ENCODE results near the gene TRPM1. TPM values are rescaled to one million over a fixed set of nuclear protein-coding genes. Genes with fewer than 3 reads are reported as not detected.

Gene TRPM1
- total RNA-seq, 2 experiments from 2014 or later, result not detected

DNA sequence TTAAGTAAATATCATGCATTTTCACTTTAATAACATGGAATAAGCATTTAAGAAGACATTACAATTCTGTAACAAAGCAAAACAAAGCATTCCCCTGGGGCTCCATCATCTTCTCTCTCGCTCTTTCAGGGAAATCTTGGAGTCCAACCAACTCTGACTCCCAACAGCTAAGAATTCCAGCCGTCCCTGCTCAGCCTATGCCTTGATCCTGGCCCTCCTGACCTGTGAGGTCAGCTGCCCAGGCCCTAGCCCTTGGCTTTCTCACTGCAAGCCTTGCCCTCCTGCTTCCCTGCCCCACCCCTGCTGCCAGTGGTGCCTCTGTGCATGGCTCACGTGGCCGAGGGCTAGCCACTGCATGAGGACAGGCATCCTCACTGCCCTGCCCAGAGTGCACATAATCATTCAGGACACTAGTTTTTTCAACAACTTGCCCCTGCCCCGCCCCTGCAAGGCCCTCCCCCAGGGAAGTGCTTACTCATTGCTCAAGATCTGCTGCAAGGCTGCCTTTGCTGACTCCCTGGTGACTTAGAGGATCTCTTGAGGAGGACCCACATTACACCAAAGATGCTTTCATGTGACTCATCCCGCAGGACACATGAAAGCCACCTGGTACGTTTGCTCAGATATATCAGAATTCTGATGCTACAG, 147.7 kb downstream of the TRPM1 start:
- TF ChIP-seq, protein P1, sequence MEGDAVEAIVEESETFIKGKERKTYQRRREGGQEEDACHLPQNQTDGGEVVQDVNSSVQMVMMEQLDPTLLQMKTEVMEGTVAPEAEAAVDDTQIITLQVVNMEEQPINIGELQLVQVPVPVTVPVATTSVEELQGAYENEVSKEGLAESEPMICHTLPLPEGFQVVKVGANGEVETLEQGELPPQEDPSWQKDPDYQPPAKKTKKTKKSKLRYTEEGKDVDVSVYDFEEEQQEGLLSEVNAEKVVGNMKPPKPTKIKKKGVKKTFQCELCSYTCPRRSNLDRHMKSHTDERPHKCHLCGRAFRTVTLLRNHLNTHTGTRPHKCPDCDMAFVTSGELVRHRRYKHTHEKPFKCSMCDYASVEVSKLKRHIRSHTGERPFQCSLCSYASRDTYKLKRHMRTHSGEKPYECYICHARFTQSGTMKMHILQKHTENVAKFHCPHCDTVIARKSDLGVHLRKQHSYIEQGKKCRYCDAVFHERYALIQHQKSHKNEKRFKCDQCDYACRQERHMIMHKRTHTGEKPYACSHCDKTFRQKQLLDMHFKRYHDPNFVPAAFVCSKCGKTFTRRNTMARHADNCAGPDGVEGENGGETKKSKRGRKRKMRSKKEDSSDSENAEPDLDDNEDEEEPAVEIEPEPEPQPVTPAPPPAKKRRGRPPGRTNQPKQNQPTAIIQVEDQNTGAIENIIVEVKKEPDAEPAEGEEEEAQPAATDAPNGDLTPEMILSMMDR (conservative IDR thresholded peaks at IDR 0.05; ENCODE audit: low read length), result no peak
- TF ChIP-seq EZH2phosphoT487 (IDR thresholded peaks at IDR 0.05; ENCODE audit: borderline replicate concordance, low read depth, low read length), result no peak
- DNase-seq (ENCODE audit: low spot score), result no peak
- Histone ChIP-seq H3K36me3 (ENCODE audit: insufficient read depth, low read length) (peaks cover 64% of the 10 kb centered on the region), H2AFZ (ENCODE audit: low read length) (no peak overlapping the region), H3K4me2 (ENCODE audit: low read length) (no peak overlapping the region), H3K27ac (ENCODE audit: low read depth, low read length, poor library complexity, severe bottlenecking) (no peak overlapping the region), H3K4me1 (ENCODE audit: insufficient read depth, low read length, poor library complexity, severe bottlenecking) (no peaks in the 10 kb centered on the region), H3K79me2 (ENCODE audit: insufficient read depth, low read depth, low read length) (no peaks in the 10 kb centered on the region), H3K4me3 (ENCODE audit: low read depth, low read length, poor library complexity, severe bottlenecking) (no peak overlapping the region), H4K20me1 (ENCODE audit: insufficient read depth, low read length) (no peaks in the 10 kb centered on the region), H3K9me3 (ENCODE audit: low read length) (no peaks in the 10 kb centered on the region), H3K9me2 (ENCODE audit: insufficient read depth, low read length) (no peaks in the 10 kb centered on the region)
- BruUV-seq (replicated peaks), result no TSS peak
- intact Hi-C loops (cut with micrococcal nuclease; ENCODE audit: unreplicated experiment), result no loop called here
- POLR2A ChIA-PET, result interaction anchor here (0.5 to 1.9 kb wide), 3 partner anchors 14 to 23 kb away, joined by 3 to 6 read pairs (median 3); no protein-coding TSS in a partner anchor
- CTCF ChIA-PET (ENCODE audit: unreplicated experiment), result no interaction called here

DNA sequence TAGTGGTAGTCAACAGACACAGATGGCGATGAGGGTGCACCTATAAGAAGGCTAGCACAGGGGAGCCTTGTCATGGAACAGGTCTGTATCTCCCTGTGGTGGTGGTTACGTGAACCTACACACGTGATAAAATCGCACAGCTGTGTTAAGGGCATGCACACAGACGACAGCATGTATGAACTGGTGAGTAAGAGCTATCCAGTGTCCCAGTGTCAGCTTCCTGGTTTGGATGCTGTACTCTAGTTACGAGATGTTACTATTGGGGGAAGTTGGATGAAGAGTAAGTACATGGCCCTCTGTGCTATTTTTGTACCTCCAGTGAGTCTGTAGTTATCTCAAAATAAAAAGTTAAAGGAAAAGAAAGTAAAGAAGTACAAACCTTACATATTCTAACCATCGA, 148.3 kb downstream of the TRPM1 start:
- Histone ChIP-seq H3K36me3 (ENCODE audit: insufficient read depth, low read length) (peaks cover 61% of the 10 kb centered on the region), H3K79me2 (ENCODE audit: insufficient read depth, low read depth, low read length) (no peaks in the 10 kb centered on the region), H4K20me1 (ENCODE audit: insufficient read depth, low read length) (no peaks in the 10 kb centered on the region), H3K9me3 (ENCODE audit: low read length) (no peaks in the 10 kb centered on the region), H2AFZ (ENCODE audit: low read length) (no peak overlapping the region), H3K4me2 (ENCODE audit: low read length) (no peak overlapping the region), H3K27ac (ENCODE audit: low read depth, low read length, poor library complexity, severe bottlenecking) (no peak overlapping the region), H3K4me3 (ENCODE audit: low read depth, low read length, poor library complexity, severe bottlenecking) (no peak overlapping the region), H3K4me1 (ENCODE audit: insufficient read depth, low read length, poor library complexity, severe bottlenecking) (no peaks in the 10 kb centered on the region), H3K9me2 (ENCODE audit: insufficient read depth, low read length) (no peaks in the 10 kb centered on the region)
- ChIA-PET CTCF (ENCODE audit: unreplicated experiment) (no interaction called here), POLR2A (interaction anchor here (0.5 to 1.9 kb wide), 2 partner anchors 15 to 24 kb away, joined by 3 to 6 read pairs; no protein-coding TSS in a partner anchor)
- TF ChIP-seq, protein P1 (conservative IDR thresholded peaks at IDR 0.05; ENCODE audit: low read length), result no peak
- TF ChIP-seq EZH2phosphoT487 (IDR thresholded peaks at IDR 0.05; ENCODE audit: borderline replicate concordance, low read depth, low read length), result no peak
- BruUV-seq (replicated peaks), result no TSS peak
- intact Hi-C loops (cut with micrococcal nuclease; ENCODE audit: unreplicated experiment), result no loop called here
- no peak for DNase-seq (ENCODE audit: low spot score)

Small RNA genes within 50 kb of the gene (microRNA-seq; reads per million reads assigned to microRNA genes)
- gene MIR211 (ENCODE audit: borderline replicate concordance), result not detected

Small RNA genes within 50 kb of the gene (small RNA-seq; reads per million reads assigned to genes)
- gene MIR211, result not detected
- not detected for gene RNU6-466P

Other genes starting within 250 kb of the TRPM1 start
- 15.4 and 16.4 TPM in 2 replicates for gene FAN1, start 197.8 kb downstream of the TRPM1 start, total RNA-seq (2014; rRNA removed; shearing (Covaris generic))
- gene FAN1, start 197.8 kb downstream of the TRPM1 start, total RNA-seq (2022), result 14.2 and 14.7 TPM in 2 replicates
- gene MTMR10, start 110.1 kb downstream of the TRPM1 start, total RNA-seq (2014; rRNA removed; shearing (Covaris generic)), result 5.6 and 10.5 TPM in 2 replicates
- 15.4 and 21.8 TPM in 2 replicates for gene MTMR10, start 110.1 kb downstream of the TRPM1 start, total RNA-seq (2022)
- 62.0 and 64.6 TPM in 2 replicates for gene KLF13, start 225.1 kb upstream of the TRPM1 start, total RNA-seq (2014; rRNA removed; shearing (Covaris generic))
- 62.6 and 63.2 TPM in 2 replicates for gene KLF13, start 225.1 kb upstream of the TRPM1 start, total RNA-seq (2022)

All from OCI-LY7 (cell line).